DND-41 (cell line): ENCODE results near the gene FLACC1.

ENCODE experiments used
- EZH2 ChIP-seq: IDR thresholded peaks from 3 replicates; pipeline ENCODE4 v1.6.1; 2012; ENCODE audit warnings: borderline replicate concordance, low read depth, mild to moderate bottlenecking, moderate library complexity, low read length, inconsistent platforms; ENCODE audit not compliant: severe bottlenecking
- TF ChIP-seq, protein P1 (sequence below): IDR thresholded peaks from 2 replicates; pipeline ENCODE4 v1.5.1; 2012; ENCODE audit warnings: borderline replicate concordance, low read length, moderate library complexity, mild to moderate bottlenecking; ENCODE audit not compliant: poor library complexity, severe bottlenecking; ENCODE audit errors: extremely low read depth

DNA sequence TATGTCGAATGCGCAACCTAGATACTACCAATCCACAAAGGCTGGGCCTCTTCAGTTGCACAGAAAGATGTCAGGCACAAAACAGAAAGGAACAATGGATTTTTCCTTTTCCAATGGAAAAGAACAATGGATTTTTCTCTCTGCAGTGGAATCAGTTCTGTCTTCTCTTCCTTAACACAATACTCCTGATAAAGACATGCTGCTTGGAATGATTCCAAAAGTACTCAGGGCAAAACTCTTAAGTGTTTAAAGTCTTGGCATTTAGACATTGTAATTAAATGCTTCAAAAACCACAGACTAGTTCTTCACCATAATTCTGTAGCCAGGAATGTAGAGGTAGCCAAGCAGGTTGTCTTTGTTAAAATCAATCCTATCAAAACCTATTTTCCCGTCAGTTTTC, 46.7 kb upstream of the FLACC1 start:
- TF ChIP-seq, protein P1, sequence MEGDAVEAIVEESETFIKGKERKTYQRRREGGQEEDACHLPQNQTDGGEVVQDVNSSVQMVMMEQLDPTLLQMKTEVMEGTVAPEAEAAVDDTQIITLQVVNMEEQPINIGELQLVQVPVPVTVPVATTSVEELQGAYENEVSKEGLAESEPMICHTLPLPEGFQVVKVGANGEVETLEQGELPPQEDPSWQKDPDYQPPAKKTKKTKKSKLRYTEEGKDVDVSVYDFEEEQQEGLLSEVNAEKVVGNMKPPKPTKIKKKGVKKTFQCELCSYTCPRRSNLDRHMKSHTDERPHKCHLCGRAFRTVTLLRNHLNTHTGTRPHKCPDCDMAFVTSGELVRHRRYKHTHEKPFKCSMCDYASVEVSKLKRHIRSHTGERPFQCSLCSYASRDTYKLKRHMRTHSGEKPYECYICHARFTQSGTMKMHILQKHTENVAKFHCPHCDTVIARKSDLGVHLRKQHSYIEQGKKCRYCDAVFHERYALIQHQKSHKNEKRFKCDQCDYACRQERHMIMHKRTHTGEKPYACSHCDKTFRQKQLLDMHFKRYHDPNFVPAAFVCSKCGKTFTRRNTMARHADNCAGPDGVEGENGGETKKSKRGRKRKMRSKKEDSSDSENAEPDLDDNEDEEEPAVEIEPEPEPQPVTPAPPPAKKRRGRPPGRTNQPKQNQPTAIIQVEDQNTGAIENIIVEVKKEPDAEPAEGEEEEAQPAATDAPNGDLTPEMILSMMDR = no peak
- no peak for TF ChIP-seq EZH2
